Spinal cord (tissue), 10 donors: ENCODE results near the gene RCN1. TPM values are rescaled to one million over a fixed set of nuclear protein-coding genes. Genes with fewer than 3 reads are reported as not detected.
A peak's percentile ranks its signal among the peaks of the same experiment; 100 is the strongest.
"Not testable (repeated sequence)": the region's sequence is repeated elsewhere in the genome, so short reads cannot be mapped to it uniquely, and the experiment has no call there.

Experiments used
- DNase-seq, 6 donors: peaks; one replicate each; pipeline versions ENCODE4 v3.0.0 to v3.0.0-alpha.2; 2013 to 2015; ENCODE audit warnings: low spot score in 6 of 6, low read depth in 4 of 6
- H3K27ac ChIP-seq: one replicate; pipeline ENCODE4 v1.5.1; 2013; ENCODE audit warnings: low read depth, low read length, control low read depth
- H3K27me3 ChIP-seq: one replicate; pipeline ENCODE4 v1.6.1; 2013; ENCODE audit warnings: low read length; ENCODE audit not compliant: control insufficient read depth, insufficient read depth
- H3K36me3 ChIP-seq: one replicate; pipeline ENCODE4 v1.6.1; 2013; ENCODE audit warnings: low read length; ENCODE audit not compliant: control insufficient read depth, insufficient read depth
- H3K4me1 ChIP-seq: one replicate; pipeline ENCODE4 v1.6.1; 2013; ENCODE audit warnings: low read length; ENCODE audit not compliant: control insufficient read depth, insufficient read depth
- H3K4me3 ChIP-seq: one replicate; pipeline ENCODE4 v1.5.1; 2013; ENCODE audit warnings: low read depth, low read length, control low read depth
- H3K9me3 ChIP-seq: one replicate; pipeline ENCODE4 v1.6.1; 2013; ENCODE audit warnings: low read length; ENCODE audit not compliant: control insufficient read depth, insufficient read depth
- WGBS: methylation state at CpG from one replicate; pipeline ENCODE4 v1.1.5; 2013; ENCODE audit warnings: missing lambda C conversion rate; ENCODE audit not compliant: insufficient coverage; 5-methylcytosine and 5-hydroxymethylcytosine counted together
- polyA plus RNA-seq, 2 donors: library from polyadenylated mRNA; unstranded; fragments of 120-200 nt; gene quantifications; one replicate each; pipeline ENCODE4 v1.2.1, GENCODE V29; 2013; ENCODE audit not compliant: insufficient read length in 2 of 2
- total RNA-seq, 2 donors: library from RNA; depleted of rRNA in 1 of 2; stranded (reverse); fragments of 120-200 nt in 1 of 2; fragments of >200 nt in 1 of 2; gene quantifications; one replicate each; pipeline versions ENCODE4 v1.2.3 to v1.2.4, GENCODE V29; 2013 to 2014
- donor health status: healthy.

Gene RCN1
- total and polyA plus RNA-seq, 4 donors: 90.9 to 137 (median 114) TPM

- H3K4me3 ChIP-seq: no peak overlapping the region
- H3K9me3 ChIP-seq: no peaks in the 10 kb centered on the region
- H3K27me3 ChIP-seq: peaks cover 3% of the 10 kb centered on the region
- no peak for DNase-seq
- whole genome bisulfite sequencing: 72% methylated on average over 3 of the region's 6 CpGs
- H3K36me3 ChIP-seq: no peaks in the 10 kb centered on the region
- no peak overlapping the region for H3K27ac ChIP-seq
- peaks cover 2% of the 10 kb centered on the region for H3K4me1 ChIP-seq
Observed at GRCh38 chr11:32056438-32056837, 34.4 kb upstream of the RCN1 start.

- no peaks in the 10 kb centered on the region for H3K4me1 ChIP-seq
Observed at GRCh38 chr11:32059686-32060462, 31.0 kb upstream of the RCN1 start.

DNA sequence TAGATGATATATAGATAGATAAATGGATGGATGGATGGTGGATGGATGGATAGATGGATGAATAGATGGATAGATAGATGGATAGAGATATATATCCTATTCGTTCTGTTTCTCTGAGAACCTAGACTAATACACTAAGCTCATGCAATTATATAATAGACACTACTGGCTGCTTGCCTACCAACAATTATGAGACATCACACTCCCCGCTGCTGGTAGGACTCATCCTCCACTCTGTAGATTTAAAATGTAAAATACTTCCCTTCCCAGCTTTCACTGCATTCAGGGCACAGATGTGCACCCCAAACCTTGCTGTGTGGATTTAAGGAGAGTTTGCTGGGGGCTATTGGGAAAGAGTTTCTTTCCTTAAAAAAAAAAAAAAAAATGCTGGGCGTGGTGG lies 28.3 kb upstream of the RCN1 start:
- H3K4me1 ChIP-seq: no peaks in the 10 kb centered on the region
- no peaks in the 10 kb centered on the region for H3K9me3 ChIP-seq
- no peak overlapping the region for H3K4me3 ChIP-seq
- no peaks in the 10 kb centered on the region for H3K27me3 ChIP-seq
- H3K36me3 ChIP-seq: no peaks in the 10 kb centered on the region
- H3K27ac ChIP-seq: no peak overlapping the region
- WGBS: no CpG with 5 or more reads among the region's 3 CpGs
- no peak for DNase-seq

More at GRCh38 chr11:32059686-32060462, 31.0 kb upstream of the RCN1 start:
- Histone ChIP-seq H3K27me3 (no peaks in the 10 kb centered on the region), H3K27ac (no peak overlapping the region), H3K4me3 (no peak overlapping the region), H3K9me3 (no peaks in the 10 kb centered on the region), H3K36me3 (no peaks in the 10 kb centered on the region)
- DNase-seq: peak in 1 of 6 donors; percentile 88
- 90% methylated on average over 4 of the region's 6 CpGs for WGBS

GRCh38 chr11:32063031-32063430 lies 27.8 kb upstream of the RCN1 start:
- not testable (repeated sequence) for H3K4me3 ChIP-seq, H3K9me3 ChIP-seq, H3K36me3 ChIP-seq, H3K4me1 ChIP-seq, H3K27ac ChIP-seq, H3K27me3 ChIP-seq
- no CpG with 5 or more reads among the region's 3 CpGs for WGBS
- DNase-seq: peak in 1 of 6 donors; percentile 34

DNA sequence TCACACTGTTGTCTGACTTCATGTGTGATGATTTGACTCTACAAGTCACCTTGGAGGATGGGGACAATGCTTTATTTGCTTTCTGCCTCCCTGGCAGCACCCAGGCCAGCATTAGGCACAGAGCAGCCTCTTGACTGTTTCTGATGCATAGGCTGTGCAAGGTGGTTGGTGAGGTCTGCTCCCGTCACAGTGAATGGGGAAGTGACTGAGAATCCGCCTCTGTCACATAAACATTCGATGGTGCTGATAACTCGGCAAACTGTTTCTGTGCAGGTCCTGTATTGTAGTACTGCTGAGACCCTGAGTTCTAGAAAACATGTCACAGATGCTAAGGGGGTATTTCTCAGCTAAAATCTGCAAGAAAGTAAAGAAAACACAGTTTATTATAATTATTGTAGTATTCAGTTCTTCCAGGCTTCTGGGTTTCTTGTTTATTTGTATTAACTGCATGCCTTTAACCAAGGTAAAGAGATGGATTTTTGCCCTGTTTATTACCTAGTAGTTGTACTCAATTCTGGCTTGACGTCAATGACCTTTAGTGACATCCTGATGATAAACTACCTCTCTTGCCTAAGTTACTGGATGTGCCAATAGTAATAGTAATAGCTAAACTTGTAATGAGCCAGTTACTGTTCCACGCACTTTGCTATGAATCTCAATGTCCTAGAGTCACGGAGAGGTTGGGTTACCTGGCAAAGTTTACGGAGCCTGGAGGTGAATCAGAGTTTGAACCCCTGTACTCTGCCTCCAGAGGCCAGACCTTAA lies 24.8 kb upstream of the RCN1 start:
- Histone ChIP-seq H3K9me3 (no peaks in the 10 kb centered on the region), H3K27ac (no peak overlapping the region), H3K4me3 (no peak overlapping the region), H3K4me1 (peaks cover 5% of the 10 kb centered on the region), H3K27me3 (no peaks in the 10 kb centered on the region), H3K36me3 (no peaks in the 10 kb centered on the region)
- no peak for DNase-seq
- 89% methylated on average over 3 of the region's 8 CpGs for whole genome bisulfite sequencing

DNA sequence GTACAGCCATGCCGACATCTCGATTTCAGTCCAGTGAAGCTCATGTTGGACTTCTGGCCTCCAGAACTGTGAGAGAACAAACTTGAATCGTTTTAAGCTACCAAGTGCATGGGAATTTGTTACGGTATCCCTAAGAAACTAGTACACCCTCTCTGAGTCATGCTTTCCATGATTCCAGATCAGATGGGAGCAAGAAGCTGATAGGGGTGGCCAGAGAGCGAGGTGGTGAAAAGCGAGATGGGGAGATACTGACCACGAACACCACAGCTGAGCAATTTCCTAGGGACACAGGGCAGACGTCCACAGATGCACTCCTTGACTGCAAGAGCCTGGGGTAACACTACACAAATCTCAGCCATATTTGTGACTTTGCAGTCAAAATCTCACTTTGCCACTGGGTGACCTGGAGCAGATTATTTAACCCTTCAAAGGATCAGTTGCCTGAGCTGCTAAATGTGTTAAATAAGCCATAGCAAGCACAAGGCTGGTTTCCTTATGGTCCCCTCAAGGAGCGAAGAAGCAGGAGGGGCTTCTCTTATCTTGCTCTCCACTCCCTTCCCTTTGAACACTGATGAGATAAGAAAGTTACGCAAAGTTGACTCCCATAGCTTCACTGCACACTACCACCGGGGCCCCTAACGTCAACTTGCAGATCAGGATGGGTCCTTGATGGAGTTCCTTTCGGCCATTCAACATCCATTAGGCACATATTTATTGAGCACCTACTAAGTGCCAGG lies 22.6 kb upstream of the RCN1 start:
- no peaks in the 10 kb centered on the region for H3K36me3 ChIP-seq
- no peak overlapping the region for H3K27ac ChIP-seq
- no peak for DNase-seq
- H3K4me3 ChIP-seq: no peak overlapping the region
- no peaks in the 10 kb centered on the region for H3K27me3 ChIP-seq
- WGBS: 89% methylated on average over 9 of the region's 13 CpGs
- H3K4me1 ChIP-seq: peaks cover 11% of the 10 kb centered on the region
- H3K9me3 ChIP-seq: no peaks in the 10 kb centered on the region

- H3K27me3 ChIP-seq: no peaks in the 10 kb centered on the region
- H3K4me3 ChIP-seq: no peak overlapping the region
- H3K36me3 ChIP-seq: no peaks in the 10 kb centered on the region
- 87% methylated on average over 3 of the region's 6 CpGs for WGBS
- DNase-seq: peak in 1 of 6 donors; percentile 39
- H3K9me3 ChIP-seq: no peaks in the 10 kb centered on the region
- no peak overlapping the region for H3K27ac ChIP-seq
- peaks cover 16% of the 10 kb centered on the region for H3K4me1 ChIP-seq
Observed at GRCh38 chr11:32069361-32070058, 21.4 kb upstream of the RCN1 start.

- DNase-seq: no peak
- WGBS: 81% methylated on average over 2 of the region's 5 CpGs
- Histone ChIP-seq H3K27me3 (no peaks in the 10 kb centered on the region), H3K27ac (no peak overlapping the region), H3K4me3 (no peak overlapping the region), H3K9me3 (no peaks in the 10 kb centered on the region), H3K36me3 (no peaks in the 10 kb centered on the region), H3K4me1 (peaks cover 16% of the 10 kb centered on the region)
Observed at GRCh38 chr11:32070692-32071091, 20.2 kb upstream of the RCN1 start.

DNA sequence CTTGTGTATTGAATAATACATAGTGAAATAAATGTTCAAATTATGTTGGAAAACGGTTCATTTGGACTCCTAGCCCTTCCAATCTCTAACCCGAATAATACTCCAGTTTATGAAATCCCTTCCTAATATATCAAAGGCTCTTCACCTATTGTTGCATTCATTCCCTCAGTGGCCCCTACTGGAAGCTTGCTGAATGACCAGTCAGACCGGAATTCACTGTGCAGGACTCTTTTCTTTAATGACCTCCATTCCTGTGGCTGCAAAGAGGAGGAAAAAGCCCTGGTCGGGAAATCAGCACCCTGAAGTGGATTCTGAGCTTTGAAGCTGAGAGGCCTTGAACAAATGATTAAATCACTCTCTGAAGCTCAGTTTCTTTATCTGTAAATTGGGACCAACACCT lies 19.1 kb upstream of the RCN1 start:
- Histone ChIP-seq H3K4me1 (peaks cover 16% of the 10 kb centered on the region), H3K9me3 (no peaks in the 10 kb centered on the region), H3K4me3 (no peak overlapping the region), H3K36me3 (no peaks in the 10 kb centered on the region), H3K27me3 (no peaks in the 10 kb centered on the region), H3K27ac (no peak overlapping the region)
- DNase-seq: peak in 1 of 6 donors; percentile 43
- WGBS: 50% methylated on average over 3 of the region's 4 CpGs
